GM19023 (cell line): Measurements from ENCODE around the gene KRT7.
"Not testable (repeated sequence)": the region's sequence is repeated elsewhere in the genome, so short reads cannot be mapped to it uniquely, and the experiment has no call there.

Source experiments
- ATAC-seq: cut with Tn5 transposase; IDR thresholded peaks from one replicate; pipeline ENCODE4 v1.9.1; 2021; ENCODE audit warnings: mild to moderate bottlenecking, moderate library complexity; ENCODE audit not compliant: unreplicated experiment

Gene KRT7

GRCh38 chr12:52243856-52244614 lies 11.0 kb downstream of the KRT7 start:
- ATAC-seq, result peak; percentile 93

- ATAC-seq, result no peak
Measured at GRCh38 chr12:52244615-52244994, 11.6 kb downstream of the KRT7 start.

GRCh38 chr12:52245259-52245961 lies 12.4 kb downstream of the KRT7 start:
- no peak for ATAC-seq

- ATAC-seq, result no peak
Measured at GRCh38 chr12:52245962-52246569, 13.0 kb downstream of the KRT7 start.

GRCh38 chr12:52246720-52247621 lies 13.9 kb downstream of the KRT7 start:
- no peak for ATAC-seq

- ATAC-seq, result no peak
Measured at GRCh38 chr12:52247622-52248540, 14.8 kb downstream of the KRT7 start.

GRCh38 chr12:52248541-52249461 lies 15.8 kb downstream of the KRT7 start:
- ATAC-seq, result no peak

GRCh38 chr12:52249511-52250047 lies 16.5 kb downstream of the KRT7 start:
- ATAC-seq, result no peak

- no peak for ATAC-seq
Measured at GRCh38 chr12:52250048-52250990, 17.3 kb downstream of the KRT7 start.

GRCh38 chr12:52251367-52252051 lies 18.5 kb downstream of the KRT7 start:
- no peak for ATAC-seq

GRCh38 chr12:52252175-52252615 lies 19.2 kb downstream of the KRT7 start:
- ATAC-seq, result not testable (repeated sequence)

GRCh38 chr12:52252728-52253343 lies 19.8 kb downstream of the KRT7 start:
- ATAC-seq, result no peak

GRCh38 chr12:52253391-52254179 lies 20.5 kb downstream of the KRT7 start:
- ATAC-seq, result no peak

- no peak for ATAC-seq
Measured at GRCh38 chr12:52254180-52254964, 21.3 kb downstream of the KRT7 start.
